Measurements from ENCODE around the gene CDC37.

- no peak for TF ChIP-seq POLR2A (IDR thresholded peaks at IDR 0.05)
- TF ChIP-seq CTCF (IDR thresholded peaks at IDR 0.05), result no peak
Observed at GRCh38 chr19:10346509-10346908, 56.8 kb downstream of the CDC37 start.

Data from esophagus squamous epithelium (tissue), 4 donors.